Natural killer cell (primary cell): Measurements from ENCODE around the gene CLEC16A. TPM values are rescaled to one million over a fixed set of nuclear protein-coding genes. Genes with fewer than 3 reads are reported as not detected.

ENCODE experiments used
- ATAC-seq, 3 donors: fragments of 150-1000 bp in 2 of 3; fragments of 200-7000 bp in 1 of 3; cut with Tn5 transposase; 1 replicate in 1 of 3; 2 replicates in 2 of 3; pipeline ENCODE4 v1.10.0; 2021; ENCODE audit warnings: mild to moderate bottlenecking in 2 of 3, moderate library complexity in 2 of 3
- DNase-seq, 2 donors: peaks; one replicate each; pipeline versions ENCODE4 v3.0.0 to v3.0.0-alpha.2; 2013 to 2021; ENCODE audit warnings: mixed read lengths in 1 of 2
- H3K27ac ChIP-seq: one replicate; pipeline ENCODE4 v1.5.1; 2013; ENCODE audit warnings: mild to moderate bottlenecking, low read length
- H3K27me3 ChIP-seq: one replicate; pipeline ENCODE4 v1.6.1; 2013; ENCODE audit warnings: low read length; ENCODE audit not compliant: control insufficient read depth, insufficient read depth
- H3K36me3 ChIP-seq: one replicate; pipeline ENCODE4 v1.6.1; 2013; ENCODE audit warnings: low read length; ENCODE audit not compliant: control insufficient read depth, insufficient read depth
- H3K4me1 ChIP-seq: one replicate; pipeline ENCODE4 v1.6.1; 2013; ENCODE audit warnings: low read length; ENCODE audit not compliant: control insufficient read depth, insufficient read depth
- H3K4me3 ChIP-seq: one replicate; pipeline ENCODE4 v1.5.1; 2013; ENCODE audit warnings: low read length
- H3K9me3 ChIP-seq: one replicate; pipeline ENCODE4 v1.6.1; 2013; ENCODE audit warnings: low read length; ENCODE audit not compliant: control insufficient read depth, insufficient read depth
- H3K27ac Mint-ChIP-seq, 2 donors: one replicate each; pipeline ENCODE4 v1.8.0; 2022; ENCODE audit warnings: mild to moderate bottlenecking in 2 of 2, mixed read lengths in 2 of 2, moderate library complexity in 1 of 2
- H3K27me3 Mint-ChIP-seq, 2 donors: one replicate each; pipeline ENCODE4 v1.8.0; 2022; ENCODE audit warnings: low read depth in 2 of 2, mixed read lengths in 2 of 2
- H3K36me3 Mint-ChIP-seq: one replicate; pipeline ENCODE4 v1.8.0; 2022; ENCODE audit warnings: mixed read lengths
- H3K4me1 Mint-ChIP-seq, 2 donors: one replicate each; pipeline ENCODE4 v1.8.0; 2022; ENCODE audit warnings: mixed read lengths in 2 of 2
- H3K4me3 Mint-ChIP-seq: one replicate; pipeline ENCODE4 v1.8.0; 2022; ENCODE audit warnings: mild to moderate bottlenecking, moderate library complexity, mixed read lengths
- H3K9me3 Mint-ChIP-seq, 2 donors: one replicate each; pipeline ENCODE4 v1.8.0; 2022; ENCODE audit warnings: mixed read lengths in 2 of 2
- CTCF ChIP-seq: fragments of 200-600 bp; IDR thresholded peaks from one replicate; pipeline ENCODE4 v1.8.0; 2022; ENCODE audit warnings: antibody characterized with exemption
- WGBS: methylation state at CpG from one replicate; pipeline ENCODE4 v1.1.7; 2013; ENCODE audit warnings: missing lambda C conversion rate; ENCODE audit not compliant: insufficient coverage; 5-methylcytosine and 5-hydroxymethylcytosine counted together
- intact Hi-C: fragments of 100-400 bp; cut with micrococcal nuclease; formaldehyde crosslinking; loops from one replicate; pipeline ENCODE4 v1.14.2; 2022
- total RNA-seq, 4 donors: library from RNA; stranded (reverse); fragments of 120-200 nt in 1 of 4; gene quantifications; one replicate each; pipeline versions ENCODE4 v1.2.3 to v1.2.4, GENCODE V29; 2013 to 2022

The CLEC16A gene
- 10 to 100 TPM; 35.9 to 50.5 (median 37.4) TPM for total RNA-seq
- 35.0 TPM for total RNA-seq (2013)

- intact Hi-C loops = loop anchor here (1.0 to 2.0 kb wide), 2 partner anchors 200 to 972 kb away; no protein-coding TSS in a partner anchor
- no peaks in the 10 kb centered on the region for H3K9me3 Mint-ChIP-seq
- peaks cover 54% of the 10 kb centered on the region for H3K4me1 ChIP-seq
- no peaks in the 10 kb centered on the region for H3K27me3 ChIP-seq
- H3K27ac Mint-ChIP-seq = peak within 1 kb of the TSS; percentile 65 to 93
- no peaks in the 10 kb centered on the region for H3K27me3 Mint-ChIP-seq
- peak within 1 kb of the TSS; percentile 90 for H3K4me3 ChIP-seq
- DNase-seq (peak; percentile 96), ATAC-seq (peak; percentile 77 to 91 (median 81))
- peak within 1 kb of the TSS; percentile 50 for H3K27ac ChIP-seq
- under 1% methylated on average over 86 of the region's 86 CpGs for WGBS
- peaks cover 56 to 67% of the 10 kb centered on the region in 2 donors for H3K4me1 Mint-ChIP-seq
- no peaks in the 10 kb centered on the region for H3K36me3 Mint-ChIP-seq
- no peak for TF ChIP-seq CTCF
- H3K4me3 Mint-ChIP-seq = peak within 1 kb of the TSS; percentile 88
- no peaks in the 10 kb centered on the region for H3K36me3 ChIP-seq
- no peaks in the 10 kb centered on the region for H3K9me3 ChIP-seq
Measured at GRCh38 chr16:10944249-10945064, at the start of gene CLEC16A. CLEC16A (plus strand) TSS chr16:10944564; CDS start chr16:10944718, 154 bp downstream.

GRCh38 chr16:10895053-10895946 lies 49.1 kb upstream of the CLEC16A start:
- Mint-ChIP-seq H3K9me3 (no peaks in the 10 kb centered on the region), H3K4me1 (peaks cover 6 to 12% of the 10 kb centered on the region in 2 donors), H3K36me3 (no peaks in the 10 kb centered on the region), H3K27ac (no peak overlapping the region), H3K27me3 (no peaks in the 10 kb centered on the region), H3K4me3 (no peak overlapping the region)
- DNase-seq (peak in 1 of 2 donors; percentile 58), ATAC-seq (no peak)
- Histone ChIP-seq H3K27me3 (no peaks in the 10 kb centered on the region), H3K27ac (no peak overlapping the region), H3K36me3 (peaks cover 17% of the 10 kb centered on the region), H3K9me3 (no peaks in the 10 kb centered on the region), H3K4me1 (peaks cover 30% of the 10 kb centered on the region), H3K4me3 (no peak overlapping the region)
- WGBS = 78% methylated on average over 12 of the region's 17 CpGs
- TF ChIP-seq CTCF = no peak
- intact Hi-C loops = no loop called here

GRCh38 chr16:10896165-10896564 lies 48.2 kb upstream of the CLEC16A start:
- Mint-ChIP-seq H3K4me1 (peaks cover 6 to 12% of the 10 kb centered on the region in 2 donors), H3K9me3 (no peaks in the 10 kb centered on the region), H3K27me3 (no peaks in the 10 kb centered on the region), H3K4me3 (no peak overlapping the region), H3K27ac (peak overlapping the region in 1 of 2 donors; percentile 53), H3K36me3 (no peaks in the 10 kb centered on the region)
- Histone ChIP-seq H3K36me3 (peaks cover 18% of the 10 kb centered on the region), H3K9me3 (no peaks in the 10 kb centered on the region), H3K4me1 (peaks cover 26% of the 10 kb centered on the region), H3K27ac (no peak overlapping the region), H3K27me3 (no peaks in the 10 kb centered on the region), H3K4me3 (no peak overlapping the region)
- DNase-seq (no peak), ATAC-seq (no peak)
- intact Hi-C loops = no loop called here
- no CpG with 5 or more reads among the region's 3 CpGs for WGBS
- TF ChIP-seq CTCF = no peak
